C4-2B (cell line): ENCODE results near the gene SIX3.

Source experiments
- CTCF ChIP-seq: fragments of 450-650 bp; conservative IDR thresholded peaks from 2 replicates; pipeline ENCODE4 v1.5.1; 2017; ENCODE audit warnings: mild to moderate bottlenecking
- ZFX ChIP-seq: fragments of 450-650 bp; IDR thresholded peaks from 2 replicates; pipeline ENCODE4 v1.6.1; 2017

DNA sequence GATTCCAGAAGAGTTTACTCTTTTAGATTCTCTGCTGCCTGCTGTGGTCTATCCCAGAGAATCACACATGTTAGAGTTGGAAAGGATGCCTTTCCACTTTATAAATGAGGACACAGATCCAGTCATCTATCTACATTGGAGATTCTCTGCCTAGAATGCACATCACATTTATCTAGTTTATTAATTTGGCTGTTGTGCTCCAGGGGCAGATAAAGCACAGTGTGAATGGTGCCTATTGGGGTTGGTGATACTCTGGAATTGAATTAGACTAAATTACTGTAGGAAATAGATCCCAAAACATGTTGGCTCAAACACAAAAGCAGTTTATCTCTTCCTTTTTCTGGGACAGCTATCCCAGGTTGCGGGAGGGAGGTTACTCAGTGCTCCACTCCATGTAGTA, 52.9 kb downstream of the SIX3 start:
- TF ChIP-seq CTCF (no peak), ZFX (no peak)
